IMR-90 (cell line): ENCODE measurements around the gene SURF6. TPM values are rescaled to one million over a fixed set of nuclear protein-coding genes. Genes with fewer than 3 reads are reported as not detected.

ENCODE experiments used
- ATAC-seq: fragments of 200-7000 bp; cut with Tn5 transposase; 2 replicates; pipeline ENCODE4 v1.9.1; 2020; ENCODE audit warnings: low read depth, mild to moderate bottlenecking, moderate library complexity
- BruUV-seq: library from RNA; stranded (reverse); fragments of 400-500 nt; replicated peaks from 2 replicates; lab custom pipeline; 2021; lab: Mats Ljungman, UMichigan
- CTCF ChIA-PET: fragments of 300-600 bp; formaldehyde crosslinking; extraction: SDS; loops from one replicate; lab custom pipeline; 2021; ENCODE audit warnings: antibody characterized with exemption; lab: Yijun Ruan, JAX
- POLR2A ChIA-PET: fragments of 300-600 bp; sonication (Branson Sonifier 250); formaldehyde crosslinking; loops from one replicate; lab custom pipeline; 2022; ENCODE audit warnings: antibody characterized with exemption; ENCODE audit not compliant: unreplicated experiment; lab: Charles Lee
- DNase-seq: peaks from one replicate; pipeline ENCODE4 v3.0.0; 2013
- H2AFZ ChIP-seq: replicated peaks from 2 replicates; pipeline ENCODE3; 2013; ENCODE audit warnings: low read length, mild to moderate bottlenecking; ENCODE audit not compliant: poor library complexity
- H2AK5ac ChIP-seq: 2 replicates; pipeline ENCODE4 v1.6.1; 2013; ENCODE audit warnings: low read depth, low read length, inconsistent platforms
- H2AK9ac ChIP-seq: replicated peaks from 2 replicates; pipeline ENCODE3; 2013; ENCODE audit warnings: mild to moderate bottlenecking, low read depth, low read length, moderate library complexity; ENCODE audit not compliant: poor library complexity
- H2BK120ac ChIP-seq: 2 replicates; pipeline ENCODE4 v1.6.1; 2013; ENCODE audit warnings: low read depth, low read length, inconsistent platforms
- H2BK15ac ChIP-seq: 3 replicates; pipeline ENCODE4 v1.6.1; 2013; ENCODE audit warnings: low read depth, low read length, inconsistent platforms
- H2BK20ac ChIP-seq: 2 replicates; pipeline ENCODE4 v1.6.1; 2013; ENCODE audit warnings: low read depth, mild to moderate bottlenecking, inconsistent platforms, low read length, moderate library complexity
- H2BK5ac ChIP-seq: 2 replicates; pipeline ENCODE4 v1.6.1; 2013; ENCODE audit warnings: mild to moderate bottlenecking, low read depth, low read length, inconsistent platforms; ENCODE audit not compliant: poor library complexity, severe bottlenecking
- H3K14ac ChIP-seq: replicated peaks from 2 replicates; pipeline ENCODE4 v1.6.1; 2013; ENCODE audit warnings: low read depth, low read length, inconsistent platforms
- H3K18ac ChIP-seq: 2 replicates; pipeline ENCODE4 v1.6.1; 2013; ENCODE audit warnings: low read depth, low read length, control low read depth
- H3K23ac ChIP-seq: 2 replicates; pipeline ENCODE4 v1.6.1; 2013; ENCODE audit warnings: low read depth, low read length, inconsistent platforms
- H3K27ac ChIP-seq: 2 replicates; pipeline ENCODE4 v1.5.1; 2013; ENCODE audit warnings: mild to moderate bottlenecking, control low read depth, low read length; ENCODE audit not compliant: insufficient read depth
- H3K27me3 ChIP-seq: 2 replicates; pipeline ENCODE4 v1.6.1; 2013; ENCODE audit warnings: low read length; ENCODE audit not compliant: control insufficient read depth, insufficient read depth
- H3K36me3 ChIP-seq: 2 replicates; pipeline ENCODE4 v1.6.1; 2013; ENCODE audit warnings: low read length, mixed read lengths; ENCODE audit not compliant: control insufficient read depth, insufficient read depth
- H3K4ac ChIP-seq: 2 replicates; pipeline ENCODE4 v1.6.1; 2013; ENCODE audit warnings: low read depth, low read length, inconsistent platforms
- H3K4me1 ChIP-seq: 2 replicates; pipeline ENCODE4 v1.6.1; 2013; ENCODE audit warnings: low read length, mixed read lengths; ENCODE audit not compliant: control insufficient read depth, insufficient read depth
- H3K4me2 ChIP-seq: 2 replicates; pipeline ENCODE4 v1.6.1; 2013; ENCODE audit warnings: low read depth, mild to moderate bottlenecking, control low read depth, low read length, moderate library complexity
- H3K4me3 ChIP-seq: 2 replicates; pipeline ENCODE4 v1.5.1; 2013; ENCODE audit warnings: low read depth, mild to moderate bottlenecking, control low read depth, low read length, moderate library complexity; ENCODE audit not compliant: insufficient read depth
- H3K56ac ChIP-seq: 2 replicates; pipeline ENCODE4 v1.6.1; 2013; ENCODE audit warnings: low read length, inconsistent platforms; ENCODE audit not compliant: insufficient read depth; ENCODE audit errors: extremely low read depth
- H3K79me1 ChIP-seq, 2 experiments: 2 replicates each; pipeline ENCODE4 v1.6.1; 2013; ENCODE audit warnings: low read length in 2 of 2, inconsistent platforms in 1 of 2, low read depth in 1 of 2
- H3K9ac ChIP-seq: 2 replicates; pipeline ENCODE4 v1.6.1; 2013; ENCODE audit warnings: low read depth, low read length, control low read depth
- H3K9me1 ChIP-seq: 2 replicates; pipeline ENCODE4 v1.6.1; 2013; ENCODE audit warnings: low read length, inconsistent platforms; ENCODE audit not compliant: insufficient read depth
- H3K9me3 ChIP-seq: 2 replicates; pipeline ENCODE4 v1.6.1; 2013; ENCODE audit warnings: low read length; ENCODE audit not compliant: control insufficient read depth, insufficient read depth
- H4K20me1 ChIP-seq: 2 replicates; pipeline ENCODE4 v1.6.1; 2013; ENCODE audit warnings: low read length, inconsistent platforms; ENCODE audit not compliant: insufficient read depth
- H4K5ac ChIP-seq: 2 replicates; pipeline ENCODE4 v1.6.1; 2013; ENCODE audit warnings: mild to moderate bottlenecking, low read depth, low read length, control low read depth
- H4K8ac ChIP-seq, 2 experiments: 2 replicates each; pipeline ENCODE4 v1.6.1; 2013; ENCODE audit warnings: low read depth in 2 of 2, low read length in 2 of 2, control low read depth in 1 of 2, inconsistent platforms in 1 of 2
- H4K91ac ChIP-seq: 2 replicates; pipeline ENCODE4 v1.6.1; 2013; ENCODE audit warnings: low read depth, low read length, inconsistent platforms; ENCODE audit not compliant: insufficient read depth
- BHLHE40 ChIP-seq: fragments of 150-350 bp; IDR thresholded peaks from 2 replicates; pipeline ENCODE4 v1.6.1; 2016; ENCODE audit warnings: mild to moderate bottlenecking, low read depth, low read length
- CEBPB ChIP-seq: IDR thresholded peaks from 2 replicates; pipeline ENCODE4 v1.6.1; 2012; ENCODE audit warnings: low read depth, low read length, improper control_type of control experiment
- CHD1 ChIP-seq: IDR thresholded peaks from 2 replicates; pipeline ENCODE4 v1.6.1; 2012; ENCODE audit warnings: low read depth, low read length, improper control_type of control experiment
- CTCF ChIP-seq: conservative IDR thresholded peaks from 2 replicates; pipeline ENCODE4 v1.5.1; 2012; ENCODE audit warnings: mild to moderate bottlenecking, low read depth, low read length, improper control_type of control experiment
- ELK1 ChIP-seq: fragments of 150-350 bp; IDR thresholded peaks from 2 replicates; pipeline ENCODE4 v1.6.1; 2016; ENCODE audit warnings: low read depth, mild to moderate bottlenecking, low read length, moderate library complexity, borderline replicate concordance
- FOS ChIP-seq: fragments of 150-350 bp; IDR thresholded peaks from 2 replicates; pipeline ENCODE4 v1.6.1; 2016; ENCODE audit warnings: low read depth, low read length
- MAFK ChIP-seq: IDR thresholded peaks from 2 replicates; pipeline ENCODE4 v1.6.1; 2012; ENCODE audit warnings: low read depth, low read length, improper control_type of control experiment
- MAZ ChIP-seq: IDR thresholded peaks from 2 replicates; pipeline ENCODE4 v1.6.1; 2012; ENCODE audit warnings: low read depth, mild to moderate bottlenecking, low read length, improper control_type of control experiment, moderate library complexity, borderline replicate concordance
- MXI1 ChIP-seq: IDR thresholded peaks from 2 replicates; pipeline ENCODE4 v1.6.1; 2012; ENCODE audit warnings: low read depth, mild to moderate bottlenecking, low read length, moderate library complexity, borderline replicate concordance
- NFE2L2 ChIP-seq: fragments of 150-350 bp; IDR thresholded peaks from 2 replicates; pipeline ENCODE4 v1.6.1; 2016; ENCODE audit warnings: low read depth, mild to moderate bottlenecking, low read length
- POLR2A ChIP-seq: IDR thresholded peaks from 2 replicates; pipeline ENCODE4 v1.6.1; 2012; ENCODE audit warnings: mild to moderate bottlenecking, low read depth, low read length
- RAD21 ChIP-seq: IDR thresholded peaks from 2 replicates; pipeline ENCODE4 v1.6.1; 2012; ENCODE audit warnings: low read length, improper control_type of control experiment
- RCOR1 ChIP-seq: IDR thresholded peaks from 2 replicates; pipeline ENCODE4 v1.6.1; 2012; ENCODE audit warnings: mild to moderate bottlenecking, low read length, improper control_type of control experiment; ENCODE audit not compliant: insufficient replicate concordance
- RFX5 ChIP-seq: IDR thresholded peaks from 2 replicates; pipeline ENCODE4 v1.8.0; 2012; ENCODE audit warnings: low read depth, mild to moderate bottlenecking, low read length, moderate library complexity
- SMC3 ChIP-seq: fragments of 150-350 bp; IDR thresholded peaks from 2 replicates; pipeline ENCODE4 v1.6.1; 2016; ENCODE audit warnings: low read depth, mild to moderate bottlenecking, antibody characterized with exemption, low read length, moderate library complexity
- USF2 ChIP-seq: fragments of 150-350 bp; IDR thresholded peaks from 2 replicates; pipeline ENCODE4 v1.6.1; 2017; ENCODE audit warnings: mild to moderate bottlenecking, antibody characterized with exemption, low read length, low read depth
- WGBS, 2 experiments: methylation state at CpG; one replicate each; pipeline versions ENCODE4 v1.1.5 to v1.1.7; 2013; ENCODE audit warnings: missing lambda C conversion rate in 2 of 2; ENCODE audit not compliant: insufficient read length in 1 of 2; ENCODE audit errors: extremely low coverage in 2 of 2; 5-methylcytosine and 5-hydroxymethylcytosine counted together
- dilution Hi-C: fragments of 300-500 bp; cut with HindIII; formaldehyde crosslinking; loops from one replicate; pipeline ENCODE4 v1.14.3; 2018; ENCODE audit warnings: low sequenced_read_pairs; ENCODE audit not compliant: unreplicated experiment
- in situ Hi-C: fragments of 300-500 bp; cut with MboI; formaldehyde crosslinking; loops from 3 replicates; pipeline ENCODE4 v1.14.3; 2019; ENCODE audit warnings: low sequenced_read_pairs, inconsistent platforms, mixed read lengths
- intact Hi-C: fragments of 100-400 bp; cut with micrococcal nuclease; formaldehyde crosslinking; loops from 2 replicates; pipeline ENCODE4 v1.10.0; 2022
- polyA plus RNA-seq, 3 experiments: library from polyadenylated mRNA; depleted of rRNA; stranded (reverse); fragments of >200 nt; gene quantifications; 2 replicates each; pipeline ENCODE4 v1.2.3, GENCODE V29; 2012; ENCODE audit warnings: low replicate concordance in 1 of 3
- total RNA-seq: library from RNA; depleted of rRNA; stranded (reverse); fragments of >200 nt; gene quantifications from 2 replicates; pipeline ENCODE4 v1.2.3, GENCODE V29; 2012

The SURF6 gene
- total and polyA plus RNA-seq, 2 of the 4 experiments (the other 2 are of a cell fraction) = 6.1 to 12.8 TPM

- H3K9ac ChIP-seq = no peak overlapping the region
- H3K18ac ChIP-seq = no peak overlapping the region
- no peak overlapping the region for H2BK20ac ChIP-seq
- no peaks in the 10 kb centered on the region for H3K79me1 ChIP-seq
- POLR2A ChIA-PET = no interaction called here
- ATAC-seq (no peak), DNase-seq (no peak)
- no peak overlapping the region for H4K5ac ChIP-seq
- H2BK5ac ChIP-seq = no peak overlapping the region
- no peak overlapping the region for H3K4ac ChIP-seq
- H3K4me3 ChIP-seq = no peak overlapping the region
- CTCF ChIA-PET = no interaction called here
- intact Hi-C loops = no loop called here
- no TSS peak for BruUV-seq
- no peak overlapping the region for H2AFZ ChIP-seq
- no peak overlapping the region for H2AK9ac ChIP-seq
- no peak overlapping the region for H4K91ac ChIP-seq
- no peak overlapping the region for H3K56ac ChIP-seq
- H3K23ac ChIP-seq = no peak overlapping the region
- no peaks in the 10 kb centered on the region for H3K4me1 ChIP-seq
- H2AK5ac ChIP-seq = no peak overlapping the region
- no peak overlapping the region for H3K14ac ChIP-seq
- peaks cover 8% of the 10 kb centered on the region for H3K27me3 ChIP-seq
- dilution Hi-C loops = no loop called here
- H2BK120ac ChIP-seq = no peak overlapping the region
- in situ Hi-C loops = no loop called here
- H3K36me3 ChIP-seq = no peaks in the 10 kb centered on the region
- H2BK15ac ChIP-seq = no peak overlapping the region
- no peak overlapping the region for H4K8ac ChIP-seq
- H3K4me2 ChIP-seq = no peak overlapping the region
- no peak overlapping the region for H3K27ac ChIP-seq
- no peaks in the 10 kb centered on the region for H3K9me1 ChIP-seq
- H3K9me3 ChIP-seq = no peaks in the 10 kb centered on the region
- H4K20me1 ChIP-seq = no peaks in the 10 kb centered on the region
- TF ChIP-seq ELK1 = no peak
- TF ChIP-seq USF2 = no peak
- no peak for TF ChIP-seq RCOR1
- no peak for TF ChIP-seq RFX5
- TF ChIP-seq POLR2A = no peak
- TF ChIP-seq BHLHE40 = no peak
- TF ChIP-seq SMC3 = no peak
- TF ChIP-seq CEBPB = no peak
- no peak for TF ChIP-seq MXI1
- TF ChIP-seq CHD1 = no peak
- no peak for TF ChIP-seq CTCF
- no peak for TF ChIP-seq NFE2L2
- TF ChIP-seq MAZ = no peak
- no peak for TF ChIP-seq FOS
- no peak for TF ChIP-seq MAFK
- TF ChIP-seq RAD21 = no peak
- no CpG with 5 or more reads among the region's 2 CpGs for WGBS, 2 experiments
Measured at GRCh38 chr9:133315997-133316396, 20.0 kb downstream of the SURF6 start.
